K562 (cell line): ENCODE data around the gene KLK14. TPM values are rescaled to one million over a fixed set of nuclear protein-coding genes. Genes with fewer than 3 reads are reported as not detected.

Experiments used
- AFF1 ChIP-seq, 2 experiments: fragments of 450-650 bp; IDR thresholded peaks; 2 replicates each; pipeline ENCODE4 v1.6.1; 2018; ENCODE audit warnings: mild to moderate bottlenecking in 2 of 2, low read depth in 1 of 2; ENCODE audit not compliant: partially characterized antibody in 2 of 2
- CBX3 ChIP-seq, 2 experiments: IDR thresholded peaks; 1 replicate in 1 of 2; 2 replicates in 1 of 2; pipeline ENCODE4 v1.6.1; 2012; ENCODE audit warnings: inconsistent platforms in 2 of 2, low read length in 2 of 2, borderline replicate concordance in 1 of 2, control low read depth in 1 of 2
- CC2D1A ChIP-seq: fragments of 450-650 bp; IDR thresholded peaks from 2 replicates; pipeline ENCODE4 v1.6.1; 2017; ENCODE audit warnings: mild to moderate bottlenecking
- CCAR2 ChIP-seq: fragments of 200-400 bp; formaldehyde crosslinking; IDR thresholded peaks from 2 replicates; pipeline ENCODE4 v1.6.1; 2017; ENCODE audit warnings: mild to moderate bottlenecking, low read depth, low read length
- CLOCK ChIP-seq: fragments of 250-450 bp; sonication (Bioruptor Pico); IDR thresholded peaks from 2 replicates; pipeline ENCODE4 v1.4.0; 2020; ENCODE audit warnings: mild to moderate bottlenecking, moderate library complexity, borderline replicate concordance
- KLF16 ChIP-seq: IDR thresholded peaks from 2 replicates; pipeline ENCODE4 v1.6.1; 2016; ENCODE audit warnings: antibody characterized with exemption
- MEF2A ChIP-seq: IDR thresholded peaks from 2 replicates; pipeline ENCODE4 v1.6.1; 2011; ENCODE audit warnings: low read depth, mild to moderate bottlenecking, low read length, moderate library complexity; ENCODE audit not compliant: control insufficient read depth
- MXD1 ChIP-seq: fragments of 250-450 bp; sonication (Bioruptor Pico); IDR thresholded peaks from 2 replicates; pipeline ENCODE4 v1.8.0; 2021; ENCODE audit warnings: borderline replicate concordance, mild to moderate bottlenecking, moderate library complexity; ENCODE audit not compliant: poor library complexity, severe bottlenecking
- NELFE ChIP-seq: IDR thresholded peaks from 2 replicates; pipeline ENCODE4 v1.6.1; 2011; ENCODE audit warnings: mild to moderate bottlenecking; ENCODE audit not compliant: insufficient read depth, insufficient read length
- NR4A1 ChIP-seq, 2 experiments: fragments of 250-450 bp in 1 of 2; fragments of 450-650 bp in 1 of 2; sonication (Bioruptor Pico) in 1 of 2; IDR thresholded peaks; 2 replicates each; pipeline versions ENCODE4 v1.4.0 to v1.6.1; 2016 to 2020; ENCODE audit warnings: mild to moderate bottlenecking in 2 of 2, missing compliant biosample characterization in 1 of 2, missing genetic modification characterization in 1 of 2, moderate library complexity in 1 of 2
- POLR2B ChIP-seq: fragments of 450-650 bp; IDR thresholded peaks from 2 replicates; pipeline ENCODE4 v1.6.1; 2018; ENCODE audit warnings: low read depth; ENCODE audit not compliant: partially characterized antibody
- SIN3B ChIP-seq: fragments of 450-650 bp; IDR thresholded peaks from 2 replicates; pipeline ENCODE4 v1.6.1; 2017; ENCODE audit warnings: low read depth, mild to moderate bottlenecking, moderate library complexity
- TCF7 ChIP-seq: sonication (generic); IDR thresholded peaks from 2 replicates; pipeline ENCODE4 v1.6.1; 2016; ENCODE audit warnings: antibody characterized with exemption, borderline replicate concordance
- ZNF444 ChIP-seq: fragments of 250-450 bp; sonication (Bioruptor Pico); IDR thresholded peaks from 2 replicates; pipeline ENCODE4 v1.4.0; 2020; ENCODE audit warnings: mild to moderate bottlenecking, moderate library complexity
- ZZZ3 ChIP-seq: fragments of 450-650 bp; IDR thresholded peaks from 2 replicates; pipeline ENCODE4 v1.6.1; 2016; ENCODE audit warnings: antibody characterized with exemption, mild to moderate bottlenecking, moderate library complexity
- polyA plus RNA-seq, 8 experiments: library from polyadenylated mRNA; depleted of rRNA in 4 of 8; stranded (reverse) in 5 of 8; unstranded in 3 of 8; fragments of >200 nt; fragmentation: Nextera tagmentation in 2 of 8; fragmentation: Illumina TruSeq in 1 of 8; extraction: Ambion mirVana in 2 of 8; extraction: Trizol in 1 of 8; gene quantifications; 2 replicates each; pipeline versions ENCODE4 v1.2.1 to v1.2.3, GENCODE V29; 2011 to 2014; ENCODE audit warnings: inconsistent platforms in 1 of 8, missing spikeins in 1 of 8
- total RNA-seq, 7 experiments: library from RNA; depleted of rRNA in 6 of 7; stranded (reverse); fragments of >200 nt in 6 of 7; fragmentation: Illumina TruSeq in 2 of 7; extraction: Trizol in 2 of 7; gene quantifications; 2 replicates each; pipeline versions ENCODE4 v1.2.1 to v1.2.3, GENCODE V29; 2011 to 2021; ENCODE audit warnings: low replicate concordance in 1 of 7
- TF ChIP-seq, protein P1 (sequence below): sonication (generic); IDR thresholded peaks from 2 replicates; pipeline ENCODE4 v1.6.1; 2016
- TF ChIP-seq, protein P2 (sequence below), 2 experiments: fragments of 450-650 bp in 1 of 2; sonication (generic) in 1 of 2; formaldehyde crosslinking in 1 of 2; IDR thresholded peaks in 1 of 2; conservative IDR thresholded peaks in 1 of 2; 2 replicates each; pipeline versions ENCODE4 v1.6.1 to v1.8.1; 2016 to 2023; ENCODE audit warnings: mild to moderate bottlenecking in 2 of 2, moderate library complexity in 2 of 2, inconsistent platforms in 1 of 2, missing genetic modification reagents in 1 of 2

KLK14 gene
- total and polyA plus RNA-seq, 9 of the 15 experiments (the other 6 are each of a cell fraction or from before 2014, with no cell fraction given), result not detected

DNA sequence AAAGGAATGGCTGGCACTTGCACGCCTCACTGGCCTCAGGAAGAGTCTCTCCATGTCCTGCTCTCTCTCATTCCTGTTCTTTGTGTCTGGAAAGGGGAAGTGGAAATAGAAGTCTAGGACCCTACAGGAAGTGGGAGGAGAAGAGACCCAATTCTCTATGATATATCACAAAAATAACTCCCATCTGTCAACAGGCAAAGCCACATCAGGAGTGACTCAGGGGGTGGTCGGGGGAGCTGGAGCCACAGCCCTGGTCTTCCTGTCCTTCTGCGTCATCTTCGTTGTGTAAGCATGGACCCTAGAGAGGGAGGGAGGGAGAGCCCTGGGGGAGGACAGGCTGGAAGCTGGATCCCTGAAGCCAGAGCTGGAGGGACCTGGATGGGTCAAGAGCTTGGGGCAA lies 45.1 kb upstream of the KLK14 start (continued):
- TF ChIP-seq AFF1 (IDR thresholded peaks at IDR 0.05; ENCODE audit: low read depth in 1 of 2, partially characterized antibody in 2 of 2) (no peak), TCF7 (peak; percentile 91), KLF16 (peak; percentile 68; the same call in 1 of the 2 replicates), SIN3B (no peak), MEF2A (peak; percentile 44; the same call in 1 of the 2 replicates), POLR2B (no peak), ZZZ3 (no peak), NELFE (no peak), CC2D1A (no peak), MXD1 (CRISPR knock-in tag) (no peak), CBX3 (IDR thresholded peaks at IDR 0.05; ENCODE audit: borderline replicate concordance in 1 of 2, low read length in 2 of 2) (no peak), NR4A1 (CRISPR knock-in tag; IDR thresholded peaks at IDR 0.05) (no peak), NR4A1 (tag; IDR thresholded peaks at IDR 0.05) (no peak), ZNF444 (no peak), CLOCK (CRISPR knock-in tag) (no peak), CCAR2 (no peak)
- TF ChIP-seq, protein P1, sequence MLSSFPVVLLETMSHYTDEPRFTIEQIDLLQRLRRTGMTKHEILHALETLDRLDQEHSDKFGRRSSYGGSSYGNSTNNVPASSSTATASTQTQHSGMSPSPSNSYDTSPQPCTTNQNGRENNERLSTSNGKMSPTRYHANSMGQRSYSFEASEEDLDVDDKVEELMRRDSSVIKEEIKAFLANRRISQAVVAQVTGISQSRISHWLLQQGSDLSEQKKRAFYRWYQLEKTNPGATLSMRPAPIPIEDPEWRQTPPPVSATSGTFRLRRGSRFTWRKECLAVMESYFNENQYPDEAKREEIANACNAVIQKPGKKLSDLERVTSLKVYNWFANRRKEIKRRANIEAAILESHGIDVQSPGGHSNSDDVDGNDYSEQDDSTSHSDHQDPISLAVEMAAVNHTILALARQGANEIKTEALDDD, result no peak
- TF ChIP-seq, protein P2, sequence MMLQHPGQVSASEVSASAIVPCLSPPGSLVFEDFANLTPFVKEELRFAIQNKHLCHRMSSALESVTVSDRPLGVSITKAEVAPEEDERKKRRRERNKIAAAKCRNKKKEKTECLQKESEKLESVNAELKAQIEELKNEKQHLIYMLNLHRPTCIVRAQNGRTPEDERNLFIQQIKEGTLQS (IDR thresholded peaks at IDR 0.05), result peak; percentile 81
- TF ChIP-seq, protein P2 (CRISPR knock-in tag; conservative IDR thresholded peaks at IDR 0.05), result no peak
